Neural progenitor cell (in vitro differentiated cells): ENCODE data around the gene ATM. TPM values are rescaled to one million over a fixed set of nuclear protein-coding genes. Genes with fewer than 3 reads are reported as not detected.
"Not testable (repeated sequence)": the region's sequence is repeated elsewhere in the genome, so short reads cannot be mapped to it uniquely, and the experiment has no call there.

ENCODE experiments used
- DNase-seq: peaks from one replicate; pipeline ENCODE4 v3.0.0-alpha.2; 2016; ENCODE audit warnings: low spot score
- H2AFZ ChIP-seq: fragments of 200-600 bp; sonication (generic); replicated peaks from 2 replicates; pipeline ENCODE4 v1.6.1; 2016; ENCODE audit warnings: antibody characterized with exemption
- H3F3A ChIP-seq: fragments of 200-600 bp; sonication (generic); 2 replicates; pipeline ENCODE4 v1.6.1; 2016; ENCODE audit warnings: antibody characterized with exemption, low read depth
- H3K27ac ChIP-seq: fragments of 200-600 bp; sonication (generic); 2 replicates; pipeline ENCODE4 v1.5.1; 2016; ENCODE audit warnings: mild to moderate bottlenecking
- H3K27me3 ChIP-seq: fragments of 200-600 bp; sonication (generic); 2 replicates; pipeline ENCODE4 v1.6.1; 2016; ENCODE audit warnings: mild to moderate bottlenecking, moderate library complexity
- H3K36me3 ChIP-seq: fragments of 200-600 bp; sonication (generic); 2 replicates; pipeline ENCODE4 v1.5.1; 2016
- H3K4me1 ChIP-seq: fragments of 200-600 bp; sonication (generic); 2 replicates; pipeline ENCODE4 v1.6.1; 2016; ENCODE audit warnings: mixed run types
- H3K4me2 ChIP-seq: fragments of 200-600 bp; sonication (generic); 2 replicates; pipeline ENCODE4 v1.6.1; 2016
- H3K4me3 ChIP-seq: fragments of 200-600 bp; sonication (generic); 2 replicates; pipeline ENCODE4 v1.5.1; 2016
- H3K79me2 ChIP-seq: fragments of 200-600 bp; sonication (generic); 2 replicates; pipeline ENCODE4 v1.6.1; 2016; ENCODE audit warnings: low read depth
- H3K9ac ChIP-seq: fragments of 200-600 bp; sonication (generic); 2 replicates; pipeline ENCODE4 v1.6.1; 2016
- H3K9me3 ChIP-seq: fragments of 200-600 bp; sonication (generic); 2 replicates; pipeline ENCODE4 v1.5.1; 2016; ENCODE audit warnings: low read depth
- H4K20me1 ChIP-seq: fragments of 200-600 bp; sonication (generic); 2 replicates; pipeline ENCODE4 v1.6.1; 2016; ENCODE audit warnings: low read depth
- H3K27ac Mint-ChIP-seq: 3 replicates; pipeline ENCODE4 v1.8.0; 2021; ENCODE audit warnings: mixed read lengths
- H3K27me3 Mint-ChIP-seq: 2 replicates; pipeline ENCODE4 v1.8.0; 2022; ENCODE audit warnings: low read depth, mild to moderate bottlenecking, inconsistent platforms, moderate library complexity, mixed read lengths; ENCODE audit not compliant: insufficient read depth
- H3K36me3 Mint-ChIP-seq: 3 replicates; pipeline ENCODE4 v1.8.0; 2021; ENCODE audit warnings: mixed read lengths
- H3K4me1 Mint-ChIP-seq: 3 replicates; pipeline ENCODE4 v1.8.0; 2021; ENCODE audit warnings: mixed read lengths
- H3K4me3 Mint-ChIP-seq: 3 replicates; pipeline ENCODE4 v1.8.0; 2021; ENCODE audit warnings: mild to moderate bottlenecking, moderate library complexity, mixed read lengths
- H3K9me3 Mint-ChIP-seq: 3 replicates; pipeline ENCODE4 v1.8.0; 2020; ENCODE audit warnings: mixed read lengths
- EZH2 ChIP-seq: fragments of 200-600 bp; sonication (generic); IDR thresholded peaks from 2 replicates; pipeline ENCODE4 v1.6.1; 2017; ENCODE audit warnings: antibody characterized with exemption, mild to moderate bottlenecking, moderate library complexity
- EZH2phosphoT487 ChIP-seq: fragments of 200-600 bp; sonication (generic); IDR thresholded peaks from 2 replicates; pipeline ENCODE4 v1.6.1; 2017; ENCODE audit warnings: antibody characterized with exemption
- total RNA-seq: library from RNA; depleted of rRNA; stranded (reverse); fragments of >200 nt; gene quantifications from 2 replicates; pipeline ENCODE4 v1.2.3, GENCODE V29; 2015; ENCODE audit warnings: low replicate concordance
- TF ChIP-seq, protein P1 (sequence below): fragments of 200-600 bp; sonication (generic); IDR thresholded peaks from 2 replicates; pipeline ENCODE4 v1.5.1; 2017; ENCODE audit warnings: antibody characterized with exemption, mild to moderate bottlenecking

The ATM gene
- total RNA-seq, 1 donor from 2014 or later = 105 TPM

GRCh38 chr11:108269583-108269982, 46.7 kb downstream of the ATM start:
- Mint-ChIP-seq H3K4me3 (no peak overlapping the region), H3K36me3 (peaks cover 40% of the 10 kb centered on the region), H3K27me3 (no peaks in the 10 kb centered on the region), H3K27ac (no peak overlapping the region), H3K4me1 (no peaks in the 10 kb centered on the region), H3K9me3 (peaks cover 10% of the 10 kb centered on the region)
- TF ChIP-seq, protein P1, sequence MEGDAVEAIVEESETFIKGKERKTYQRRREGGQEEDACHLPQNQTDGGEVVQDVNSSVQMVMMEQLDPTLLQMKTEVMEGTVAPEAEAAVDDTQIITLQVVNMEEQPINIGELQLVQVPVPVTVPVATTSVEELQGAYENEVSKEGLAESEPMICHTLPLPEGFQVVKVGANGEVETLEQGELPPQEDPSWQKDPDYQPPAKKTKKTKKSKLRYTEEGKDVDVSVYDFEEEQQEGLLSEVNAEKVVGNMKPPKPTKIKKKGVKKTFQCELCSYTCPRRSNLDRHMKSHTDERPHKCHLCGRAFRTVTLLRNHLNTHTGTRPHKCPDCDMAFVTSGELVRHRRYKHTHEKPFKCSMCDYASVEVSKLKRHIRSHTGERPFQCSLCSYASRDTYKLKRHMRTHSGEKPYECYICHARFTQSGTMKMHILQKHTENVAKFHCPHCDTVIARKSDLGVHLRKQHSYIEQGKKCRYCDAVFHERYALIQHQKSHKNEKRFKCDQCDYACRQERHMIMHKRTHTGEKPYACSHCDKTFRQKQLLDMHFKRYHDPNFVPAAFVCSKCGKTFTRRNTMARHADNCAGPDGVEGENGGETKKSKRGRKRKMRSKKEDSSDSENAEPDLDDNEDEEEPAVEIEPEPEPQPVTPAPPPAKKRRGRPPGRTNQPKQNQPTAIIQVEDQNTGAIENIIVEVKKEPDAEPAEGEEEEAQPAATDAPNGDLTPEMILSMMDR = no peak
- no peak for TF ChIP-seq EZH2
- H3K27me3 ChIP-seq = no peaks in the 10 kb centered on the region
- no peaks in the 10 kb centered on the region for H3F3A ChIP-seq
- H3K4me3 ChIP-seq = no peak overlapping the region
- no peaks in the 10 kb centered on the region for H3K4me1 ChIP-seq
- H2AFZ ChIP-seq = no peak overlapping the region
- no peak for DNase-seq
- H3K27ac ChIP-seq = no peak overlapping the region
- no peak overlapping the region for H3K4me2 ChIP-seq
- H3K36me3 ChIP-seq = peaks cover 22% of the 10 kb centered on the region
- no peak overlapping the region for H3K9ac ChIP-seq
- no peaks in the 10 kb centered on the region for H3K9me3 ChIP-seq
- no peaks in the 10 kb centered on the region for H4K20me1 ChIP-seq
- H3K79me2 ChIP-seq = no peaks in the 10 kb centered on the region

GRCh38 chr11:108276985-108277616, 54.2 kb downstream of the ATM start:
- not testable (repeated sequence) for H3F3A ChIP-seq, H3K27me3 ChIP-seq, H3K79me2 ChIP-seq, H3K4me3 Mint-ChIP-seq, H2AFZ ChIP-seq, H3K27ac ChIP-seq, H3K4me3 ChIP-seq, H3K9ac ChIP-seq, H3K4me2 ChIP-seq, H4K20me1 ChIP-seq, H3K27me3 Mint-ChIP-seq, H3K27ac Mint-ChIP-seq, H3K4me1 ChIP-seq, H3K9me3 ChIP-seq
- DNase-seq = peak; percentile 8
- peaks cover 19% of the 10 kb centered on the region for H3K4me1 Mint-ChIP-seq
- H3K36me3 Mint-ChIP-seq = peaks cover 45% of the 10 kb centered on the region
- H3K9me3 Mint-ChIP-seq = peaks cover 21% of the 10 kb centered on the region
- peaks cover 21% of the 10 kb centered on the region for H3K36me3 ChIP-seq

DNA sequence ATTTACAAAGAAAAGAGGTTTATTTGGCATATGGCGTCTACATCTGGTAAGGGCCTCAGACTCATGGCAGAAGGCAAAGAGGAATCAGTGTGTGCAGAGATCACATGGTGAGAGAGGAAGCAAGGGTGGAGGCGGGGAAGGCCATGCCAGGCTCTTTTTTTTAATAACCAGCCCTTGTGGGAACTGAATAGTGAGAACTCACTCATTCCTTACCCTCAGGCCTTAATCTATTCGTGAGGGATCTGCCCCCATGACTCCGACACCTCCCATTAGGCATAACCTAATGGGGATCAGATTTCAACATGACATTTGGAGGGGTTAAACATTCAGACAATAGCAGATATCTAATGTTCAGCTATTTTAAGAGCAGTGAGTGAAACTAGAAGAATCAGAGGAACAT, 55.7 kb downstream of the ATM start:
- Mint-ChIP-seq H3K27me3 (peaks cover 2% of the 10 kb centered on the region), H3K36me3 (peaks cover 37% of the 10 kb centered on the region), H3K4me3 (no peak overlapping the region), H3K9me3 (peaks cover 19% of the 10 kb centered on the region), H3K4me1 (peaks cover 19% of the 10 kb centered on the region), H3K27ac (peak overlapping the region; percentile 19)
- Histone ChIP-seq H3K9ac (no peak overlapping the region), H3K4me2 (no peak overlapping the region), H3K79me2 (no peaks in the 10 kb centered on the region), H3K27me3 (no peaks in the 10 kb centered on the region), H3K4me1 (peaks cover 10% of the 10 kb centered on the region), H4K20me1 (no peaks in the 10 kb centered on the region), H2AFZ (no peak overlapping the region), H3F3A (no peaks in the 10 kb centered on the region), H3K4me3 (no peak overlapping the region), H3K27ac (peak overlapping the region; percentile 38), H3K36me3 (peaks cover 9% of the 10 kb centered on the region), H3K9me3 (no peaks in the 10 kb centered on the region)
- DNase-seq = no peak
- TF ChIP-seq EZH2phosphoT487 = no peak
- TF ChIP-seq EZH2 = no peak
- TF ChIP-seq, protein P1 = no peak

DNA sequence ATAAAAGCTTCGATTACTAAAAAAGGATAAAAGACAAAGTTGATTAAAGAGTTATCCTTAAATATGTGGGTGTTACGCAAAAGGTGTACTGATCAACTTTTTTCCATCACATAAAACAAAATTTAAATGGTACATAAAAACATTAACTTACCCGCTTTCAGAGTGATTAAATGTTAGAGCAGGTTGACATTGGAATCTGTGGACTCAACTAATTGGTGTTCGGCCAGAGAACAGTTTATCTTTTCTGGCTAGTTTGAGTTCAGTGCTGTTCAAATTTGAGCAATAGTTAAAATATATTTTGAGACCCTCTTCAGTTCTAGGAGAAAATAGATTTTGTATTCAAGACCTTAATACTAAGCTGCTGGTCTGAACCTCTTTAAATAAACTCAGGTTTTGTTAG, 56.1 kb downstream of the ATM start:
- H3K9me3 Mint-ChIP-seq = peaks cover 17% of the 10 kb centered on the region
- Histone ChIP-seq H3K27ac (peak overlapping the region; percentile 38), H3K36me3 (peaks cover 5% of the 10 kb centered on the region), H3K79me2 (no peaks in the 10 kb centered on the region), H3K4me2 (no peak overlapping the region), H4K20me1 (no peaks in the 10 kb centered on the region), H3K9me3 (no peaks in the 10 kb centered on the region), H3K27me3 (no peaks in the 10 kb centered on the region), H3K4me1 (peaks cover 10% of the 10 kb centered on the region), H3K9ac (no peak overlapping the region), H2AFZ (no peak overlapping the region), H3F3A (no peaks in the 10 kb centered on the region), H3K4me3 (no peak overlapping the region)
- no peak overlapping the region for H3K4me3 Mint-ChIP-seq
- peaks cover 2% of the 10 kb centered on the region for H3K27me3 Mint-ChIP-seq
- TF ChIP-seq, protein P1 = no peak
- TF ChIP-seq EZH2 (no peak), EZH2phosphoT487 (no peak)
- H3K27ac Mint-ChIP-seq = no peak overlapping the region
- DNase-seq = no peak
- H3K4me1 Mint-ChIP-seq = peaks cover 19% of the 10 kb centered on the region
- peaks cover 33% of the 10 kb centered on the region for H3K36me3 Mint-ChIP-seq
